Measurements from ENCODE around the gene ST7L. TPM values are rescaled to one million over a fixed set of nuclear protein-coding genes. Genes with fewer than 3 reads are reported as not detected.

The ST7L gene
- total and polyA plus RNA-seq, 10 of the 15 experiments (the other 5 are each of a cell fraction or from before 2014, with no cell fraction given): 3.6 to 13.7 (median 8.9) TPM

GRCh38 chr1:112620377-112620695, 1.4 kb upstream of the ST7L start:
- SMC1A ChIA-PET (ENCODE audit: uncharacterized antibody, unreplicated experiment): interaction anchor here (1.0 to 4.1 kb wide), 4 partner anchors 9 to 84 kb away, joined by 3 to 15 read pairs (median 10); partner anchors contain the start of gene MOV10
- no peaks in the 10 kb centered on the region for H3K9me3 ChIP-seq (replicated peaks; ENCODE audit: control insufficient read depth, insufficient read depth, low read length)
- H3K9ac ChIP-seq (ENCODE audit: control insufficient read depth, insufficient read depth, low read length): peak overlapping the region; percentile 100
- FAIRE-seq (no peak), DNase-seq (ENCODE audit: low read depth, low spot score) (no peak), ATAC-seq (no peak)
- H2AFZ ChIP-seq (ENCODE audit: control insufficient read depth, low read depth, low read length): no peak overlapping the region
- H3K79me2 ChIP-seq (ENCODE audit: control insufficient read depth, insufficient read depth, low read length): peaks cover 78% of the 10 kb centered on the region
- POLR2A ChIA-PET: interaction anchor here (0.6 to 4.2 kb wide), 5 partner anchors 15 to 87 kb away, joined by 3 to 26 read pairs (median 3); partner anchors contain the start of genes MOV10 and RHOC
- H3K27ac ChIP-seq (ENCODE audit: control insufficient read depth, insufficient read depth): peak overlapping the region; percentile 100
- H4K20me1 ChIP-seq (ENCODE audit: control insufficient read depth, insufficient read depth): no peaks in the 10 kb centered on the region; the same call in 1 of the 2 replicates
- RAD21 ChIA-PET (ENCODE audit: unreplicated experiment): interaction anchor here (3.4 to 4.0 kb wide), 2 partner anchors 15 to 226 kb away, joined by 14 to 19 read pairs; no protein-coding TSS in a partner anchor
- peaks cover 4% of the 10 kb centered on the region for H3K4me1 ChIP-seq (ENCODE audit: control insufficient read depth, insufficient read depth, low read length)
- WGBS (ENCODE audit: insufficient coverage, insufficient replicate concordance, low lambda C conversion rate, missing lambda C conversion rate): 0% methylated on average over 6 of the region's 6 CpGs
- no peaks in the 10 kb centered on the region for H3K36me3 ChIP-seq (ENCODE audit: control insufficient read depth in 2 of 2, insufficient read depth in 2 of 2, low read length in 1 of 2)
- intact Hi-C loops (cut with micrococcal nuclease; ENCODE audit: unreplicated experiment): no loop called here
- TF ChIP-seq MAX (IDR thresholded peaks at IDR 0.05; ENCODE audit: low read depth, low read length) (no peak), FOXM1 (IDR thresholded peaks at IDR 0.05; ENCODE audit: low read depth, low read length) (peak; percentile 5; the same call in 1 of the 2 replicates), TARDBP (IDR thresholded peaks at IDR 0.05; ENCODE audit: borderline replicate concordance) (no peak), NFXL1 (IDR thresholded peaks at IDR 0.05; ENCODE audit: borderline replicate concordance) (no peak), SIN3A (IDR thresholded peaks at IDR 0.05; ENCODE audit: low read depth, low read length) (no peak)
- no peaks in the 10 kb centered on the region for H3K27me3 ChIP-seq (replicated peaks in 1 of 2; ENCODE audit: control insufficient read depth in 2 of 2, insufficient read depth in 2 of 2, low read length in 1 of 2)
- in situ Hi-C loops (cut with MboI): no loop called here
- H3K4me2 ChIP-seq (ENCODE audit: control insufficient read depth, insufficient read depth): peak overlapping the region; percentile 77
- peak overlapping the region; percentile 77 for H3K4me3 ChIP-seq
- TSS peak; percentile 64 for BruUV-seq (replicated peaks)
- CTCF ChIA-PET: interaction anchor here (15.2 kb wide), 1 partner anchor 225 kb away, joined by 330 read pairs; the partner anchor contains the start of gene CTTNBP2NL

All from GM12878 (cell line).